ENCODE measurements around the gene TRIM66. TPM values are rescaled to one million over a fixed set of nuclear protein-coding genes. Genes with fewer than 3 reads are reported as not detected.

Gene TRIM66
- total RNA-seq, 1 donor from 2014 or later: 7.5 TPM

- no peak for DNase-seq (ENCODE audit: low read depth)
Measured at GRCh38 chr11:8658321-8659057, 24.0 kb downstream of the TRIM66 start.

GRCh38 chr11:8656291-8656690, 26.2 kb downstream of the TRIM66 start:
- no peak for DNase-seq (ENCODE audit: low read depth)

GRCh38 chr11:8654503-8654902, 28.0 kb downstream of the TRIM66 start:
- DNase-seq (ENCODE audit: low read depth): no peak

- peak; percentile 86 for DNase-seq (ENCODE audit: low read depth)
Measured at GRCh38 chr11:8652140-8652539, 30.3 kb downstream of the TRIM66 start.

GRCh38 chr11:8650401-8650990, 32.0 kb downstream of the TRIM66 start:
- peak; percentile 23 for DNase-seq (ENCODE audit: low read depth)

GRCh38 chr11:8649361-8649760, 33.1 kb downstream of the TRIM66 start:
- DNase-seq (ENCODE audit: low read depth): peak; percentile 16

GRCh38 chr11:8646873-8647272, 35.6 kb downstream of the TRIM66 start:
- DNase-seq (ENCODE audit: low read depth): no peak

- no peak for DNase-seq (ENCODE audit: low read depth)
Measured at GRCh38 chr11:8642196-8642841, 40.1 kb downstream of the TRIM66 start.

GRCh38 chr11:8641332-8641731, 41.1 kb downstream of the TRIM66 start:
- DNase-seq (ENCODE audit: low read depth): no peak

GRCh38 chr11:8640267-8640906, 42.1 kb downstream of the TRIM66 start:
- DNase-seq (ENCODE audit: low read depth): no peak

GRCh38 chr11:8639655-8640054, 42.8 kb downstream of the TRIM66 start:
- DNase-seq (ENCODE audit: low read depth): no peak

- no peak for DNase-seq (ENCODE audit: low read depth)
Measured at GRCh38 chr11:8638300-8638699, 44.2 kb downstream of the TRIM66 start.

GRCh38 chr11:8636127-8636526, 46.3 kb downstream of the TRIM66 start:
- DNase-seq (ENCODE audit: low read depth): no peak

- DNase-seq (ENCODE audit: low read depth): no peak
Measured at GRCh38 chr11:8634498-8634897, 48.0 kb downstream of the TRIM66 start.

GRCh38 chr11:8631395-8632118, 50.9 kb downstream of the TRIM66 start:
- DNase-seq (ENCODE audit: low read depth): peak; percentile 43

- DNase-seq (ENCODE audit: low read depth): no peak
Measured at GRCh38 chr11:8624698-8625097, 57.8 kb downstream of the TRIM66 start.

GRCh38 chr11:8621147-8621546, 61.3 kb downstream of the TRIM66 start:
- DNase-seq (ENCODE audit: low read depth): no peak

GRCh38 chr11:8617063-8617462, 65.4 kb downstream of the TRIM66 start:
- no peak for DNase-seq (ENCODE audit: low read depth)

- no peak for DNase-seq (ENCODE audit: low read depth)
Measured at GRCh38 chr11:8615291-8616032, 67.0 kb downstream of the TRIM66 start.

- no peak for DNase-seq (ENCODE audit: low read depth)
Measured at GRCh38 chr11:8614497-8614896, 68.0 kb downstream of the TRIM66 start.

- no peak for DNase-seq (ENCODE audit: low read depth)
Measured at GRCh38 chr11:8613036-8613435, 69.4 kb downstream of the TRIM66 start.

Data from renal cortical epithelial cell (primary cell).